Stomach (tissue), 4 donors: Measurements from ENCODE around the gene NYAP2.

Source experiments
- CTCF ChIP-seq, 7 experiments: fragments of 450-650 bp in 4 of 7; fragments of 200-600 bp in 3 of 7; sonication (generic) in 3 of 7; IDR thresholded peaks; one replicate each; pipeline ENCODE4 v1.5.1; 2016 to 2019; ENCODE audit warnings: antibody characterized with exemption in 7 of 7, control low read depth in 2 of 7, mild to moderate bottlenecking in 1 of 7
- EP300 ChIP-seq: sonication (generic); formaldehyde crosslinking; IDR thresholded peaks from one replicate; pipeline ENCODE4 v1.6.1; 2017; ENCODE audit warnings: antibody characterized with exemption
- POLR2A ChIP-seq, 4 donors: fragments of 450-650 bp; IDR thresholded peaks; one replicate each; pipeline ENCODE4 v1.6.1; 2016; ENCODE audit warnings: antibody characterized with exemption in 4 of 4, control low read depth in 2 of 4, mild to moderate bottlenecking in 1 of 4, moderate library complexity in 1 of 4
- POLR2AphosphoS5 ChIP-seq, 3 donors: sonication (generic); formaldehyde crosslinking; IDR thresholded peaks; one replicate each; pipeline ENCODE4 v1.6.1; 2016; ENCODE audit warnings: antibody characterized with exemption in 3 of 3

- TF ChIP-seq CTCF (IDR thresholded peaks at IDR 0.05) (no peak), POLR2A (IDR thresholded peaks at IDR 0.05) (no peak), POLR2AphosphoS5 (IDR thresholded peaks at IDR 0.05) (no peak), EP300 (no peak)
Measured at GRCh38 chr2:225512469-225512868, 113.0 kb downstream of the NYAP2 start.
